Hematopoietic multipotent progenitor cell treated with erythropoietin and hydrocortisone succinate and interleukin-3 and kit ligand, for 17 days (in vitro differentiated cells): ENCODE data around the gene DCAF4.
A peak's percentile ranks its signal among the peaks of the same experiment; 100 is the strongest.
"Not testable (repeated sequence)": the region's sequence is repeated elsewhere in the genome, so short reads cannot be mapped to it uniquely, and the experiment has no call there.

Source experiments
- DNase-seq: peaks from one replicate; pipeline ENCODE4 v3.0.0-alpha.2; 2015; ENCODE audit warnings: low spot score

The DCAF4 gene

GRCh38 chr14:72932893-72933292 is 6.6 kb downstream of the DCAF4 start:
- DNase-seq: no peak

GRCh38 chr14:72939630-72940029 is 13.4 kb downstream of the DCAF4 start:
- DNase-seq: no peak

- no peak for DNase-seq
Measured at GRCh38 chr14:72941286-72941985, 15.2 kb downstream of the DCAF4 start.

- no peak for DNase-seq
Measured at GRCh38 chr14:72942934-72943333, 16.7 kb downstream of the DCAF4 start.

- DNase-seq: no peak
Measured at GRCh38 chr14:72943876-72944430, 17.7 kb downstream of the DCAF4 start.

GRCh38 chr14:72945356-72946027 is 19.2 kb downstream of the DCAF4 start:
- no peak for DNase-seq

DNA sequence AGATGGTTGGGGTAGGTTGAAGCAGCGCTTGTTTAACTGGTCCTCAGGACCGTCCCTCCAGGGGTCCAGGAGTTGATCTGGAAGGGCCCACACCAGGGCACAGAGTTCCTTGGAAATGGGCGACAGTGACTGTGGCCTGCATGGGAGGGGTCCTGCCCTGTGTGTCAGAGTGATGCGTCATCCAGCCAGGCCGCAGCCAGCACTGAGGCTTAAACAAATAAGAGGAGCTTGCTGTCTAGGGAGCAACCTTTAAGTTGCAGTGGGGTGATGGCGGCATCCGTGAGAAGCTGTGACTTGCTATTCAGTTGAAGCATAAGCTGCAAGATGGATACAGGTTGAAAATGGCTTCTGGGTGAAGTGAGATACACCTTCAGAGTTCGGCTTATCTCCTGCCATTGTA is 20.2 kb downstream of the DCAF4 start:
- no peak for DNase-seq

DNA sequence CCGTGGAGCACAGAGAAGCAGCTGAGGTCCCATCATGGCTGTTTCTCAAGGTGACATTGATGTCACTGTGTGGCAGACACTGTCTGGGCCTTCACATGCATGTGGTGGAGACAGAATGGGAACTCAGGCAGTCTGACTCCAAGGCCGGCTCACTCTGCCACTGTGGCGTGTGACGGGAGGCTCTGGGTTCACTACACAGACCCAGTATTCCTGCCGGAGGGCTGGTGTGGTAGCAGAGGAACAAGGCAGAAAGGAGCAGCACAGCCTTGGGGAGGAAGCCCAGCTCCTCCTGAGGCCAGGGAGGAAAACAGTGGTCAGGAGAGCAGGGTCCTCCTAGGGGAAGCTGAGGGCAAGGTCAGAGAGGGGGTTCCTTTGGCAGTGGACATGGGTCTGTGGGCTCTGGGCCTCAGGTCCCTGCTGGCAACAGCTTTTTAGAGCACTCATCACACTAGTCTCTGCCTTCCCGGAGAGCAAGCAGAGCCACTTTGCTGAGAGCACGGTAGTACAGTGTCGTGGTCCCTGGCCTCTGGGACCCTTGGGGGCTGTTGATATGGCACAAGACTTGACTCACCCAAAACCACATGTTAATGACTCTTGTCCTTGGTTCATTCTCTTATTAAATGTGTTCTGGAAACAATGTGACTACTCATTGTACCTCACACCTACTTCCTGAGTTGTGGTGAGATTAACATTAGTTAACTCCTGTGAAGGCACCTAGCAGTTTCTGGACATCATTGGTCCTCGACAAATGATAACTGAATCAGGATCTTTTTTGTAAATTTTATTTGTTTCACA is 21.3 kb downstream of the DCAF4 start:
- DNase-seq: no peak

- peak; percentile 64 for DNase-seq
Measured at GRCh38 chr14:72948481-72949138, 22.3 kb downstream of the DCAF4 start.

- DNase-seq: no peak
Measured at GRCh38 chr14:72952171-72952570, 25.9 kb downstream of the DCAF4 start.

DNA sequence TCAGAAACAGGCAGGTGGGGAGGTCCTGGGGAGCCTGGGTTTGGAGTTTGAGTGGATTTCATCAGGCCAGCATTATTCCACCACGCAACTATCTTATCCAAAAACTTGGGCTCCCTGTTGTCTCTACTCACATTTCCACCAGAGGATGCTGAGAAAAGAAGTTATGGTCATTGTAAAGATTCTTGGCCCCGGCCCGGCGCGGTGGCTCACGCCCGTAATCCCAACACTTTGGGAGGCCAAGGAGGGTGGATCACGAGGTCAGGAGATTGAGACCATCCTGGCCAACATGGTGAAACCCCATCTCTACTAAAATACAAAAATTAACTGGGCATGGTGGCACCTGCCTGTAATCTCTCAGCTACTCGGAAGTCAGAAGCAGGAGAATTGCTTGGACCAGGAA is 30.5 kb downstream of the DCAF4 start:
- DNase-seq: not testable (repeated sequence)

GRCh38 chr14:72957213-72957612 is 30.9 kb downstream of the DCAF4 start:
- DNase-seq: no peak

GRCh38 chr14:72958548-72958947 is 32.3 kb downstream of the DCAF4 start:
- DNase-seq: no peak

- DNase-seq: not testable (repeated sequence)
Measured at GRCh38 chr14:72961016-72961415, 34.8 kb downstream of the DCAF4 start.

DNA sequence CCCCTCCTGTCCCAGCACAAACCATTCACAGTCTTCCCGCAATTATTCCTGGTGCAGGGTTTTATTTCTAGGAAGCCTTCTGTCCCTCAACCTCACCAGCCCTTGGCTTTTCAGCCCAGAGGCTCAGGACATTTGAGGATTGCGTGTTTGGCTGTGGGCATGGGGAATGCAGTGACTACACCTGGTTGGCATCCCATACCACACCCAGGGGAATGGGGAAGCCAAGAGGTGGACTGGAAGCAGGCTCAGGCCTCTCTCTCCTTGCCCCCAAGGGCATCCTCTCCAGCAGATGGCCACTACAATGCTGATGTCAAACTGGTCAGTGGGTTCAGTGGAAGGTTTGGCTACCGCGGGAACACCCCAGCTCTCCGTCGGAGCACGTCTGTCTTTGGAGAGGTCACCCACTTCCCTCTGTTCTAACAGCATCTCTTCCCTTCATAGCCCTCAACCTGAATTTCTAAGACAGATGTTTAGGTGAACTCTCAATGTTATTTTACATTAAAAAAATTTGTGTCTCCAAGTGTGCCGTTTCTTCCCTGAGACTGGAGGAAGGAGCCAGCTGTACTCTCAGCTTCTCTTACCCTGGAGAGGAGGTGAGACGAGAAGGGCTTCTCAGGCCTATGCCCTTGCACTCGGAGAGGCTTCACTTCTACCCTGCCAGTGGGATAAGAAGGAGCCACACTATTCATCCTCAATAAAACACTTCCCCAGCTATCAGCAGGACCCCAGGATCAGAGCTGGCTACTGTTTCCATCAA is 35.5 kb downstream of the DCAF4 start:
- no peak for DNase-seq

DNA sequence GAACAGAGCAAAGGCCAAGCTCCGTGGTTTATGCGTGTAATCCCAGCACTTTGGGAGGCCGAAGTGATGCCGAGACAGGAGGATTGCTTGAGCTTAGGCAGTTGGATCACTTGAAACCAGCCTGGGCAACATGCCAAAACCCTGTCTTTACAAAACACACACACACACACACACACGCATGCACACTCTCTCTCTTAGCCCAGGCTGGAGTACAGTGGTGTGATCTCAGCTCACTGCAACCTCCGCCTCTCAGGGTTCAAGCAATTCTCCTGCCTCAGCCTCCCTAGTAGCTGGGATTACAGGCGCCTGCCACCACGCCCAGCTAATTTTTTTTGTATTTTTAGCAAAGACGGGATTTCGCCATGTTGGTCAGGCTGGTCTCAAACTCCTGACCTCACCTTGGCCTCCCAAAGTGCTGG is 36.1 kb downstream of the DCAF4 start:
- DNase-seq: not testable (repeated sequence)

- no peak for DNase-seq
Measured at GRCh38 chr14:72962829-72963312, 36.6 kb downstream of the DCAF4 start.

- DNase-seq: no peak
Measured at GRCh38 chr14:72965249-72965648, 39.0 kb downstream of the DCAF4 start.

DNA sequence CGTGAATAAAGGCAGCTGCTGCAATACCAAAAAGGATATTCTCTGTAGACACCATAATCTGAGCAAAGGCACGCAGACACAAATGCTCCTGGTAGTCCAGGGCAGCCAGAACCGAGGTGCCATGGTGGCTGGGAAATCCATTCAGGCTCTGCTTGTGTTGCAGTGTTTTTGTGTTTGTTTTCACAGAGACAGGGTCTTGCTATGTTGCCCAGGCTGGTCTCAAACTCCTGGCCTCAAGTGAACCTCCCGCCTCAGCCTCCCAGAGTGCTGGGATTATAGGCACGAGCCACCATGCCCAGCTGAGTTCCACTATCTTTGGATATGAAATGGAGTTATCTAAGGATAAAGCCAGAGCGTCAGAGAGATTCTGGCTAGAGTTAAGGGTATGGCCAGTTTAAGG is 39.8 kb downstream of the DCAF4 start:
- DNase-seq: no peak

GRCh38 chr14:72968316-72968715 is 42.1 kb downstream of the DCAF4 start:
- no peak for DNase-seq

- no peak for DNase-seq
Measured at GRCh38 chr14:72970058-72970630, 43.9 kb downstream of the DCAF4 start.
